ENCODE results near the gene HDAC7. TPM values are rescaled to one million over a fixed set of nuclear protein-coding genes. Genes with fewer than 3 reads are reported as not detected.

The HDAC7 gene
- total and polyA plus RNA-seq, 2 experiments from 2014 or later, result 19.0 to 41.2 TPM

DNA sequence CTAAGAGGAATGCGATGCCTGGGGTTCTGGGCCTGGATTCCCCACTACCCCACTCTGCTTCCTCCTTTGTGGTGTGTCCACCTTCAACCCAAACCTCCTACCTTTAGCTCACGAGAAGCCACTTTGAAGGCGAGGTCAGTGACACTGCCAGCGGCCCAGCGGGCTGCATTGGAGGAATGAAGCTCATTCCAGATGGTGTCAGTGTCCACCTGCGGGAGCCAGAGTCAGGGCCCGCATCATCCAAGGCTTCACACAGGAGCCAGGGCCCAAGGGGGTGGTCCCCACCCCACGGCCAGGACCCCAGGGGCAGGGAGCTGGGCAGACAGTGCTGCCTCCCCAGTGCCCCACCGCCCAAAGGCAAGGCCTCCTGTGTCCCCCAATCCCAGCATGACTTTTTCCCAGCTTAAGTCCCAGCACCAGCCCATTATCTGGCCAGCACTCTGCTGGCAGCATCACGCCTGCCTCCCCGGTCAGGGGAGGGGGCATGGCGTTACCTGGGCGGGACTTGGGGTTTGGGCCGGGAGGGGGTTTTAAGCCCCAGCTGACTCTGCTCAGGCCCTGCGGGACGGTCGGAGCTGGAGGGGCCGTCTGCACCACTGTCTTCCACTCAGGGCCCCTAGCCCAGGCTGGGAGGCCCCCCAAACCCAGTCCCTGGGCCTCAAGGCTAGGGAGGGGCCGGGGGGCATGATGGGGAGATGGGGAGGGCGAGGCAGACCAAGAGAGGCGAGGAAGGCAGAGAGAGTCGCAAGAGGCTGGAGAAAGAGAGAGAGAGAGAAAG lies 29.8 kb downstream of the HDAC7 start:
- Histone ChIP-seq H3K9me3 (ENCODE audit: low read depth) (no peaks in the 10 kb centered on the region), H3K79me2 (no peaks in the 10 kb centered on the region), H3K36me3 (replicated peaks; ENCODE audit: insufficient read depth, low read depth) (no peaks in the 10 kb centered on the region), H2AFZ (no peak overlapping the region), H3K27me3 (no peaks in the 10 kb centered on the region), H3K4me2 (no peak overlapping the region), H3K9me2 (replicated peaks; ENCODE audit: insufficient read depth) (no peaks in the 10 kb centered on the region), H4K20me1 (ENCODE audit: insufficient read depth, poor library complexity, severe bottlenecking) (no peaks in the 10 kb centered on the region), H3K27ac (no peak overlapping the region), H3K4me3 (no peak overlapping the region), H3K4me1 (ENCODE audit: insufficient read depth) (no peaks in the 10 kb centered on the region)
- WGBS (ENCODE audit: low lambda C conversion rate, missing lambda C conversion rate), result 95% methylated on average over 19 of the region's 22 CpGs
- no peak for DNase-seq (ENCODE audit: low spot score)
- TF ChIP-seq, protein P1, sequence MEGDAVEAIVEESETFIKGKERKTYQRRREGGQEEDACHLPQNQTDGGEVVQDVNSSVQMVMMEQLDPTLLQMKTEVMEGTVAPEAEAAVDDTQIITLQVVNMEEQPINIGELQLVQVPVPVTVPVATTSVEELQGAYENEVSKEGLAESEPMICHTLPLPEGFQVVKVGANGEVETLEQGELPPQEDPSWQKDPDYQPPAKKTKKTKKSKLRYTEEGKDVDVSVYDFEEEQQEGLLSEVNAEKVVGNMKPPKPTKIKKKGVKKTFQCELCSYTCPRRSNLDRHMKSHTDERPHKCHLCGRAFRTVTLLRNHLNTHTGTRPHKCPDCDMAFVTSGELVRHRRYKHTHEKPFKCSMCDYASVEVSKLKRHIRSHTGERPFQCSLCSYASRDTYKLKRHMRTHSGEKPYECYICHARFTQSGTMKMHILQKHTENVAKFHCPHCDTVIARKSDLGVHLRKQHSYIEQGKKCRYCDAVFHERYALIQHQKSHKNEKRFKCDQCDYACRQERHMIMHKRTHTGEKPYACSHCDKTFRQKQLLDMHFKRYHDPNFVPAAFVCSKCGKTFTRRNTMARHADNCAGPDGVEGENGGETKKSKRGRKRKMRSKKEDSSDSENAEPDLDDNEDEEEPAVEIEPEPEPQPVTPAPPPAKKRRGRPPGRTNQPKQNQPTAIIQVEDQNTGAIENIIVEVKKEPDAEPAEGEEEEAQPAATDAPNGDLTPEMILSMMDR (IDR thresholded peaks at IDR 0.05; ENCODE audit: poor library complexity), result no peak
- TF ChIP-seq EZH2 (IDR thresholded peaks at IDR 0.05; ENCODE audit: borderline replicate concordance) (no peak), EZH2phosphoT487 (IDR thresholded peaks at IDR 0.05; ENCODE audit: low read depth, severe bottlenecking, unreplicated experiment) (no peak)

- Histone ChIP-seq H3K9me3 (ENCODE audit: low read depth) (no peaks in the 10 kb centered on the region), H3K36me3 (replicated peaks; ENCODE audit: insufficient read depth, low read depth) (no peaks in the 10 kb centered on the region), H3K4me2 (no peak overlapping the region), H3K4me1 (ENCODE audit: insufficient read depth) (no peaks in the 10 kb centered on the region), H3K27me3 (no peaks in the 10 kb centered on the region), H3K79me2 (no peaks in the 10 kb centered on the region), H3K9me2 (replicated peaks; ENCODE audit: insufficient read depth) (no peaks in the 10 kb centered on the region), H3K27ac (no peak overlapping the region), H2AFZ (no peak overlapping the region), H3K4me3 (no peak overlapping the region), H4K20me1 (ENCODE audit: insufficient read depth, poor library complexity, severe bottlenecking) (no peaks in the 10 kb centered on the region)
- no peak for DNase-seq (ENCODE audit: low spot score)
- 94% methylated on average over 5 of the region's 5 CpGs for WGBS (ENCODE audit: low lambda C conversion rate, missing lambda C conversion rate)
- TF ChIP-seq, protein P1 (IDR thresholded peaks at IDR 0.05; ENCODE audit: poor library complexity), result no peak
- TF ChIP-seq EZH2 (IDR thresholded peaks at IDR 0.05; ENCODE audit: borderline replicate concordance), result no peak
- TF ChIP-seq EZH2phosphoT487 (IDR thresholded peaks at IDR 0.05; ENCODE audit: low read depth, severe bottlenecking, unreplicated experiment), result no peak
Measured at GRCh38 chr12:47789141-47789540, 30.6 kb downstream of the HDAC7 start.

DNA sequence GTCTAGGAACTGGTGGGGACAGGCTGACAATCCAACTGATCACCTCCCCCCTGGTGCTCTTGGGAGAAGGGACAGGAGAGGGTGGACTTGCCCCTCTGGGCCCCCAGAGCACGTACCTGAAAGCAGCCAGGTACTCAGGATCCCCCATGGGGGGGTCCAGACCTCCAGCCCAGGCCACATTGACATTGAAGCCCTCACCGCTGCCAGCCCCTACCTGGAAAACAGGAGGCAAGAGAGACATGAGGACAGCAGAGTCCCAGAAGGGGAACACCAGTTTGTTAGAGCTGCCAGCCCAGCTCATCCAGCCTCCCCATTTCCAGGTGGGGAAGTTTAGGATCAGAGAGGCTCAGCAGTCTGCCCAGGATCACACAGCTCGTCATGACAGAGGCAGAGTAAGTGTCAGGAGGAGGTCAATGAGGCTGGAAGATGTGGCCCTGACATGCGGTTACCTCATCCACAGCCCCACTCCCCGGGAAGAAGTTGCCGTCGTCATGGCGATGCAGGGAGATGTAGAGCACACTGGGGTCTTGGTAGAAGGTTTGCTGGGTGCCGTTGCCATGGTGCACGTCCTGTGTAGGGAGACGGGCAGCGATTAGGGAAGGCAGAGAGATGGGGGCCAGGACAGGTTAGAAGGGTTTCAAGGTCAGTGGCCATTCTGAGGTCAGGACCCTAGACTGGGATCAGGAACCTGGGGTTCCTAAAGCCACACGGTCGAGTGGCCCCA lies 31.9 kb downstream of the HDAC7 start:
- Histone ChIP-seq H3K9me3 (ENCODE audit: low read depth) (no peaks in the 10 kb centered on the region), H3K4me2 (no peak overlapping the region), H3K4me1 (ENCODE audit: insufficient read depth) (no peaks in the 10 kb centered on the region), H2AFZ (no peak overlapping the region), H3K9me2 (replicated peaks; ENCODE audit: insufficient read depth) (no peaks in the 10 kb centered on the region), H3K27me3 (no peaks in the 10 kb centered on the region), H3K36me3 (replicated peaks; ENCODE audit: insufficient read depth, low read depth) (no peaks in the 10 kb centered on the region), H3K27ac (no peak overlapping the region), H3K4me3 (no peak overlapping the region), H3K79me2 (no peaks in the 10 kb centered on the region), H4K20me1 (ENCODE audit: insufficient read depth, poor library complexity, severe bottlenecking) (no peaks in the 10 kb centered on the region)
- no peak for DNase-seq (ENCODE audit: low spot score)
- TF ChIP-seq EZH2phosphoT487 (IDR thresholded peaks at IDR 0.05; ENCODE audit: low read depth, severe bottlenecking, unreplicated experiment) (no peak), EZH2 (IDR thresholded peaks at IDR 0.05; ENCODE audit: borderline replicate concordance) (no peak)
- TF ChIP-seq, protein P1 (IDR thresholded peaks at IDR 0.05; ENCODE audit: poor library complexity), result no peak
- WGBS (ENCODE audit: low lambda C conversion rate, missing lambda C conversion rate), result 90% methylated on average over 14 of the region's 14 CpGs

All from hepatocyte (in vitro differentiated cells).